ENCODE results near the gene TSPAN18.

TSPAN18 gene

GRCh38 chr11:44711787-44712608 is 14.8 kb upstream of the TSPAN18 start:
- DNase-seq, result no peak

GRCh38 chr11:44713022-44713421 is 13.7 kb upstream of the TSPAN18 start:
- no peak for DNase-seq

GRCh38 chr11:44716256-44716655 is 10.5 kb upstream of the TSPAN18 start:
- DNase-seq, result no peak

GRCh38 chr11:44718057-44718456 is 8.7 kb upstream of the TSPAN18 start:
- DNase-seq, result no peak

GRCh38 chr11:44718612-44719390 is 8.0 kb upstream of the TSPAN18 start:
- no peak for DNase-seq

- DNase-seq, result no peak
Measured at GRCh38 chr11:44725016-44725685, 1.6 kb upstream of the TSPAN18 start.

- DNase-seq, result no peak
Measured at GRCh38 chr11:44725757-44726282, 942 bp upstream of the TSPAN18 start.

GRCh38 chr11:44727114-44727372 is 281 bp downstream of the TSPAN18 start:
- DNase-seq, result no peak

GRCh38 chr11:44727373-44728287 is 868 bp downstream of the TSPAN18 start:
- DNase-seq, result peak; percentile 88

- no peak for DNase-seq
Measured at GRCh38 chr11:44728491-44728910, 1.7 kb downstream of the TSPAN18 start.

- DNase-seq, result no peak
Measured at GRCh38 chr11:44729063-44729462, 2.3 kb downstream of the TSPAN18 start.

GRCh38 chr11:44729713-44730112 is 3.0 kb downstream of the TSPAN18 start:
- DNase-seq, result no peak

GRCh38 chr11:44730775-44731174 is 4.0 kb downstream of the TSPAN18 start:
- DNase-seq, result no peak

- DNase-seq, result no peak
Measured at GRCh38 chr11:44731685-44732430, 5.1 kb downstream of the TSPAN18 start.

GRCh38 chr11:44732564-44732963 is 5.8 kb downstream of the TSPAN18 start:
- DNase-seq, result no peak

- DNase-seq, result no peak
Measured at GRCh38 chr11:44733877-44734276, 7.1 kb downstream of the TSPAN18 start.

- DNase-seq, result no peak
Measured at GRCh38 chr11:44734843-44735381, 8.2 kb downstream of the TSPAN18 start.

GRCh38 chr11:44736791-44737190 is 10.0 kb downstream of the TSPAN18 start:
- DNase-seq, result no peak

GRCh38 chr11:44737245-44738085 is 10.7 kb downstream of the TSPAN18 start:
- DNase-seq, result no peak

GRCh38 chr11:44738791-44739190 is 12.0 kb downstream of the TSPAN18 start:
- DNase-seq, result no peak
